Activated T-cell treated with anti-CD3 and anti-CD28 coated beads for 48 hours (primary cell): ENCODE results near the gene FRMD8.

Experiments used
- DNase-seq: peaks from one replicate; pipeline ENCODE4 v3.0.0-alpha.2; 2020; ENCODE audit warnings: low read depth

FRMD8 gene

GRCh38 chr11:65386307-65387140 is at the start of gene FRMD8:
Gene FRMD8, plus strand, starts transcription at chr11:65386637. Its CDS starts 400 bp downstream, at chr11:65387037.
- peak; percentile 84 for DNase-seq

- DNase-seq, result no peak
Measured at GRCh38 chr11:65338676-65339075, 47.8 kb upstream of the FRMD8 start.

GRCh38 chr11:65340226-65340625 is 46.2 kb upstream of the FRMD8 start:
- DNase-seq, result no peak

GRCh38 chr11:65341856-65342255 is 44.6 kb upstream of the FRMD8 start:
- DNase-seq, result no peak

GRCh38 chr11:65351511-65351910 is 34.9 kb upstream of the FRMD8 start:
- DNase-seq, result no peak

- no peak for DNase-seq
Measured at GRCh38 chr11:65352783-65353182, 33.7 kb upstream of the FRMD8 start.

- DNase-seq, result no peak
Measured at GRCh38 chr11:65353376-65353775, 33.1 kb upstream of the FRMD8 start.

GRCh38 chr11:65353900-65354264 is 32.6 kb upstream of the FRMD8 start:
- DNase-seq, result no peak

- peak; percentile 98 for DNase-seq
Measured at GRCh38 chr11:65354265-65355012, 32.0 kb upstream of the FRMD8 start, which contains the start of gene TIGD3. Gene TIGD3, plus strand, starts transcription at chr11:65354751. Its CDS starts 1,058 bp downstream, at chr11:65355809.

- DNase-seq, result no peak
Measured at GRCh38 chr11:65355013-65355775, 31.2 kb upstream of the FRMD8 start.

- DNase-seq, result no peak
Measured at GRCh38 chr11:65355776-65356393, 30.6 kb upstream of the FRMD8 start.

GRCh38 chr11:65356394-65356972 is 30.0 kb upstream of the FRMD8 start:
- DNase-seq, result no peak

GRCh38 chr11:65357856-65358356 is 28.5 kb upstream of the FRMD8 start:
- DNase-seq, result no peak

GRCh38 chr11:65362320-65362931 is 24.0 kb upstream of the FRMD8 start:
- no peak for DNase-seq

- no peak for DNase-seq
Measured at GRCh38 chr11:65362966-65363365, 23.5 kb upstream of the FRMD8 start.

- no peak for DNase-seq
Measured at GRCh38 chr11:65363770-65364169, 22.7 kb upstream of the FRMD8 start.

GRCh38 chr11:65366340-65366773 is 20.1 kb upstream of the FRMD8 start:
- DNase-seq, result no peak

GRCh38 chr11:65370659-65371049 is 15.8 kb upstream of the FRMD8 start:
- no peak for DNase-seq

- DNase-seq, result no peak
Measured at GRCh38 chr11:65373839-65374580, 12.4 kb upstream of the FRMD8 start.

GRCh38 chr11:65375012-65375411 is 11.4 kb upstream of the FRMD8 start:
- no peak for DNase-seq
